Measurements from ENCODE around the gene JPH3.

- TF ChIP-seq, protein P1, sequence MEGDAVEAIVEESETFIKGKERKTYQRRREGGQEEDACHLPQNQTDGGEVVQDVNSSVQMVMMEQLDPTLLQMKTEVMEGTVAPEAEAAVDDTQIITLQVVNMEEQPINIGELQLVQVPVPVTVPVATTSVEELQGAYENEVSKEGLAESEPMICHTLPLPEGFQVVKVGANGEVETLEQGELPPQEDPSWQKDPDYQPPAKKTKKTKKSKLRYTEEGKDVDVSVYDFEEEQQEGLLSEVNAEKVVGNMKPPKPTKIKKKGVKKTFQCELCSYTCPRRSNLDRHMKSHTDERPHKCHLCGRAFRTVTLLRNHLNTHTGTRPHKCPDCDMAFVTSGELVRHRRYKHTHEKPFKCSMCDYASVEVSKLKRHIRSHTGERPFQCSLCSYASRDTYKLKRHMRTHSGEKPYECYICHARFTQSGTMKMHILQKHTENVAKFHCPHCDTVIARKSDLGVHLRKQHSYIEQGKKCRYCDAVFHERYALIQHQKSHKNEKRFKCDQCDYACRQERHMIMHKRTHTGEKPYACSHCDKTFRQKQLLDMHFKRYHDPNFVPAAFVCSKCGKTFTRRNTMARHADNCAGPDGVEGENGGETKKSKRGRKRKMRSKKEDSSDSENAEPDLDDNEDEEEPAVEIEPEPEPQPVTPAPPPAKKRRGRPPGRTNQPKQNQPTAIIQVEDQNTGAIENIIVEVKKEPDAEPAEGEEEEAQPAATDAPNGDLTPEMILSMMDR (IDR thresholded peaks at IDR 0.05) = no peak
- no peak for TF ChIP-seq POLR2A (IDR thresholded peaks at IDR 0.05)
These were observed 4.9 kb upstream of the JPH3 start for GRCh38 chr16:87597324-87597830.
